Thoracic aorta (tissue), 2 donors: ENCODE results near the gene SORBS1. TPM values are rescaled to one million over a fixed set of nuclear protein-coding genes. Genes with fewer than 3 reads are reported as not detected.
"Not testable (repeated sequence)": the region's sequence is repeated elsewhere in the genome, so short reads cannot be mapped to it uniquely, and the experiment has no call there.

Experiments used
- ATAC-seq: fragments of 150-250 bp; one replicate; pipeline ENCODE4 v1.8.0; 2017; ENCODE audit warnings: low read depth; ENCODE audit not compliant: insufficient number of reproducible peaks, low FRiP score
- DNase-seq: peaks from one replicate; pipeline ENCODE4 v3.0.0-alpha.2; 2020; ENCODE audit warnings: low spot score
- H3K27ac ChIP-seq, 2 donors: fragments of 200-600 bp; sonication (generic); 1 replicate in 1 of 2; 2 replicates in 1 of 2; pipeline ENCODE4 v1.5.1; 2016; ENCODE audit warnings: mild to moderate bottlenecking in 2 of 2, moderate library complexity in 2 of 2
- H3K27me3 ChIP-seq: fragments of 200-600 bp; sonication (generic); replicated peaks from 2 replicates; pipeline ENCODE4 v1.6.0; 2016; ENCODE audit warnings: mild to moderate bottlenecking; ENCODE audit not compliant: insufficient read depth
- H3K36me3 ChIP-seq: fragments of 200-600 bp; sonication (generic); one replicate; pipeline ENCODE4 v1.5.1; 2016
- H3K4me1 ChIP-seq, 2 donors: fragments of 200-600 bp; sonication (generic); 1 replicate in 1 of 2; 2 replicates in 1 of 2; pipeline versions ENCODE4 v1.5.1 to v1.6.0; 2016; ENCODE audit warnings: low read depth in 2 of 2, mild to moderate bottlenecking in 1 of 2; ENCODE audit not compliant: control insufficient read depth in 1 of 2
- H3K4me3 ChIP-seq: fragments of 200-600 bp; sonication (generic); 2 replicates; pipeline ENCODE4 v1.5.1; 2016; ENCODE audit warnings: mild to moderate bottlenecking
- H3K9me3 ChIP-seq: fragments of 200-600 bp; sonication (generic); 2 replicates; pipeline ENCODE4 v1.5.1; 2016
- total RNA-seq, 2 donors: library from RNA; depleted of rRNA; stranded (reverse); fragments of >200 nt; gene quantifications; one replicate each; pipeline versions ENCODE4 v1.1.0 to v1.2.3, GENCODE V29; 2016
- TF ChIP-seq, protein P1 (sequence below): fragments of 200-600 bp; sonication (generic); IDR thresholded peaks from one replicate; pipeline ENCODE4 v1.5.1; 2019; ENCODE audit warnings: antibody characterized with exemption

Gene SORBS1
- total RNA-seq, 2 donors from 2014 or later: 1,110 to 1,659 TPM

DNA sequence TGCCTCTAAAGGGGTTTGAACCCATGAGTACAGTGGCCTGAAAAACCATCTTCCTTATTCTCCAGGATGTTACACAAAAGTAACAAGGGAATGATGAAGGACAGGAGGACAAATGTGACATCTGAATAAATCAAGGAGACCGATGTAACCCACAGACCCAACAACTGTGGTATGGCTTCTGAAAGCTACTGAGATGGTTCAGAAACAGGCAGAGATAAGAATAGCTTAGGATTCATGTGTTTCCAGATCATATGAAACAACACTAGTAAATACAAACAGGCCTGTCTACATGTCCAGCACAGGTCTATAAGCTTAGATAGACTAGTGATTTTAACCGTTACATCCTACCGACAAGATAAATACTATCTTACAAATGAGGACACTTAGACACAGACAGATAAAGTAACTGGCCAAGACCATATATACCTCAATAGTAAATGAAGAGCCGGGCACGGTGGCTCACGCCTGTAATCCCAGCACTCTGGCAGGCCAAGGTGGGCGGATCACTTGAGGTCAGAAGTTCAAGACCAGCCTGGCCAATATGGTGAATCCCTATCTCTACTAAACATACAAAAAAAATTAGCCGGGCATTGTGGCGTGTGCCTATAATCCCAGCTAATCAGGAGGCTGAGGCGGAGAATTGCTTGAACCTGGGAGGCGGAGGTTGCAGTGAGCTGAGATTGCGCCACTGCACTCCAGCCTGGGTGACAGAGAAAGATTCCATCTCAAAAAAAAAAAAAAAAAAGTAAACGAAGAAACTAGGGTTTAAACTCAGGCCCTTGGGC is 88.7 kb downstream of the SORBS1 start:
- Histone ChIP-seq H3K4me3 (no peak overlapping the region), H3K27ac (peak overlapping the region; percentile 88 to 97), H3K9me3 (no peaks in the 10 kb centered on the region), H3K27me3 (no peaks in the 10 kb centered on the region), H3K4me1 (peaks cover 76 to 96% of the 10 kb centered on the region in 2 donors), H3K36me3 (peaks cover 7% of the 10 kb centered on the region)
- ATAC-seq: no peak
- DNase-seq: no peak
- TF ChIP-seq, protein P1, sequence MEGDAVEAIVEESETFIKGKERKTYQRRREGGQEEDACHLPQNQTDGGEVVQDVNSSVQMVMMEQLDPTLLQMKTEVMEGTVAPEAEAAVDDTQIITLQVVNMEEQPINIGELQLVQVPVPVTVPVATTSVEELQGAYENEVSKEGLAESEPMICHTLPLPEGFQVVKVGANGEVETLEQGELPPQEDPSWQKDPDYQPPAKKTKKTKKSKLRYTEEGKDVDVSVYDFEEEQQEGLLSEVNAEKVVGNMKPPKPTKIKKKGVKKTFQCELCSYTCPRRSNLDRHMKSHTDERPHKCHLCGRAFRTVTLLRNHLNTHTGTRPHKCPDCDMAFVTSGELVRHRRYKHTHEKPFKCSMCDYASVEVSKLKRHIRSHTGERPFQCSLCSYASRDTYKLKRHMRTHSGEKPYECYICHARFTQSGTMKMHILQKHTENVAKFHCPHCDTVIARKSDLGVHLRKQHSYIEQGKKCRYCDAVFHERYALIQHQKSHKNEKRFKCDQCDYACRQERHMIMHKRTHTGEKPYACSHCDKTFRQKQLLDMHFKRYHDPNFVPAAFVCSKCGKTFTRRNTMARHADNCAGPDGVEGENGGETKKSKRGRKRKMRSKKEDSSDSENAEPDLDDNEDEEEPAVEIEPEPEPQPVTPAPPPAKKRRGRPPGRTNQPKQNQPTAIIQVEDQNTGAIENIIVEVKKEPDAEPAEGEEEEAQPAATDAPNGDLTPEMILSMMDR: no peak

DNA sequence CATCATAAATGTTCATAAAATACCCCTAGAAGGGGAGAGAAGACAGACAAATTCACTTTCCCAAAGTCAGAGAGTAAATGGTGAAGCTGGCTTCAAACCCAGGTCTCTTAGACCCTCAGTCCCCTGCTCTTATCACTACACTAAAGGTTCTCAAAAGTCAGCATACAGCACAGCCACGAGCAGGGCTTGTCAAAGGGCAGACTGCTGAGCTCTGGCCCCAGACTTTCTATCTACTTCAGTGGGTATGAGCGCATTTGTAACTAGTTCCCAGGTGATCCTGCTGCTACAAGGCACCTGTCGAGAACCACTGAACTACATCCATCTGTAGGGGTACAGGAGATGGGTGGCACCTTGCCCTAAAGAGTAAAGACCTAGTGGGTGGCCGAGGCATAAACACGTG is 91.5 kb downstream of the SORBS1 start:
- peak overlapping the region; percentile 9 for H3K4me3 ChIP-seq
- no peaks in the 10 kb centered on the region for H3K9me3 ChIP-seq
- TF ChIP-seq, protein P1: no peak
- ATAC-seq (no peak), DNase-seq (no peak)
- H3K27ac ChIP-seq: peak overlapping the region; percentile 88 to 97
- no peaks in the 10 kb centered on the region for H3K27me3 ChIP-seq
- H3K36me3 ChIP-seq: peaks cover 7% of the 10 kb centered on the region
- peaks cover 62 to 97% of the 10 kb centered on the region in 2 donors for H3K4me1 ChIP-seq

DNA sequence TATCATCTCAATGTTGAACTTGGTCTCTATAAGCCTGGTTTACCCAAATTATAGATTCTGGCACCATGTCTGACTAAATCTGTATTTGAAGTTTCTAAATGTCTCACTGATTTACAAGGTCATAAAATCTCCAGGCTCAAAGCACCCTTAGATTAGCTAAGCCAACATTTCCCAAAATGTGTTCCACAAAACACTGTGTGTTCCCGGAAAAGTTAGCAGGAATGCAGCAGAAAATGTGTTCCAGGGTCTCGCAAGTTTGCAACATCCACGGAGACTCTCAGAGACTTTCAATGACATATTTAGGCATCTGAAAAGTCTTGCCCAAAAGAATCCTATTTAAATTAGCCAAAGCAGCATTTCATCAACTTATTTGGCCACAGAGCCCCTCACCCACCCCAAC is 91.9 kb downstream of the SORBS1 start:
- Histone ChIP-seq H3K4me1 (peaks cover 65 to 98% of the 10 kb centered on the region in 2 donors), H3K9me3 (no peaks in the 10 kb centered on the region), H3K4me3 (peak overlapping the region; percentile 9), H3K36me3 (peaks cover 7% of the 10 kb centered on the region), H3K27ac (peak overlapping the region; percentile 88 to 97), H3K27me3 (no peaks in the 10 kb centered on the region)
- TF ChIP-seq, protein P1: no peak
- no peak for DNase-seq
- ATAC-seq: no peak

DNA sequence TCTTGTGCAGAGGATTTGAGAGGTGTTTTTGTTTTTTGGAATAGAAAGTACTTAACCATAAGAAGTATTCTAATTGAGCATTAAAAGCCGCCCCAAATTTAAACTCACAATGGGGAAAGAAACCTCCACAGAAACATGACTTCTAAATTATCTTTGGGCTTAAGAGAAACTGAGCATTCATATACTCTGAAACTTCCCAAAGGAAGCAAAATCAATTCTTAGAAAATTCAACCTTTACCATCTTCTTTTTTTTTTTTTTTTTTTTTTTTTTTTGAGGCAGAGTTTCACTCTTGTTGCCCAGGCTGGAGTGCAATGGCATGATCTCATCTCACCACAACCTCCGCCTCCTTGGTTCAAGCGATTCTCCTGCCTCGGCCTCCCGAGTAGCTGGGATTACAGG is 93.5 kb downstream of the SORBS1 start:
- H3K27ac ChIP-seq: peak overlapping the region; percentile 88 to 97
- not testable (repeated sequence) for H3K36me3 ChIP-seq, ATAC-seq, H3K27me3 ChIP-seq, H3K9me3 ChIP-seq, DNase-seq, H3K4me3 ChIP-seq
- peaks cover 65 to 99% of the 10 kb centered on the region in 2 donors for H3K4me1 ChIP-seq

DNA sequence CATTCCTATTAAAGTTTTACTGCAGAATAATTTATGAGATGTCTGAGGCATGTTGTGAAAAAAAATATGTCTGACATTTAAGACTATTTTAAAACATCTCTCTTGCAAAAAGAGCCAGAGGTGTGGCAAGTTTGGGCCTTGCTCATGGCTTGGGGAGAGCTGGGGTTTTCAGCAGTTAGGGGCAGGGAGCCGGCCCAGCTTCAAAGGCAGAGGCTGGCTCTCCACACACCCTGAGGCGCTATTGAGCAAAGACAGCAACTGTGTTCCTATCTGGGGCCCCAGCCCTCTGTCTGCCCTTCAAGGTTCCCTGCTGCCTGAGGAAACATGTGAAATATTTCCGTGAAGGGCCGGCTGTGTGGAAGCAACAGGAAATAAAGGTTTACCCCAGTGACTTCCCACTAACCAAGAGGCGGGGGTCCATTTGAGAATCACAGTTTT is 94.0 kb downstream of the SORBS1 start:
- H3K27ac ChIP-seq: peak overlapping the region; percentile 88 to 97

More for the DNA sequence above, 94.0 kb downstream of the SORBS1 start:
- DNase-seq: no peak
- no peaks in the 10 kb centered on the region for H3K27me3 ChIP-seq
- no peak for ATAC-seq
- TF ChIP-seq, protein P1: no peak
- peaks cover 7% of the 10 kb centered on the region for H3K36me3 ChIP-seq
- no peaks in the 10 kb centered on the region for H3K9me3 ChIP-seq
- no peak overlapping the region for H3K4me3 ChIP-seq
- peaks cover 68 to 99% of the 10 kb centered on the region in 2 donors for H3K4me1 ChIP-seq
